ENCODE measurements around the gene COBL.

Gene COBL

DNA sequence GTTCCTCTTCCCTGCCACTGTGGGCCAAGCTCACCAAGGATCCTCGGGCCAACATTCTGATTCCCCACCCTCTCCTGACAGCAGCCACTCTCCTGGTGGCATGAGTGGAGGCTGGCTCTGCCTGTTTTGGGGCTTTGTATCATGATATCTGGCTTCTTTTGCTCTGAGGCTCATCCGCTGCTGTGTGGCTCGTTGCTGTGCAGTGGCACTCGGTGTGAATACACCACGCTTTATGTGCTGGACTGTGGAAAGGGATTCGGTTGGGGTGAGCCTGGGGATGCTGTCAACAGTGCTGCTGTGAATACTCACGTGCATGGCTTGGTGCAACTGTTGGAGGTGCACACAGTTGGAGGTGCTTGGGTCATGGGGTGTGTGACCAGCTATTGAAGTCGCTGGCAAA lies 208.5 kb downstream of the COBL start:
- no peak for DNase-seq (ENCODE audit: low read depth)
- TF ChIP-seq, protein P1, sequence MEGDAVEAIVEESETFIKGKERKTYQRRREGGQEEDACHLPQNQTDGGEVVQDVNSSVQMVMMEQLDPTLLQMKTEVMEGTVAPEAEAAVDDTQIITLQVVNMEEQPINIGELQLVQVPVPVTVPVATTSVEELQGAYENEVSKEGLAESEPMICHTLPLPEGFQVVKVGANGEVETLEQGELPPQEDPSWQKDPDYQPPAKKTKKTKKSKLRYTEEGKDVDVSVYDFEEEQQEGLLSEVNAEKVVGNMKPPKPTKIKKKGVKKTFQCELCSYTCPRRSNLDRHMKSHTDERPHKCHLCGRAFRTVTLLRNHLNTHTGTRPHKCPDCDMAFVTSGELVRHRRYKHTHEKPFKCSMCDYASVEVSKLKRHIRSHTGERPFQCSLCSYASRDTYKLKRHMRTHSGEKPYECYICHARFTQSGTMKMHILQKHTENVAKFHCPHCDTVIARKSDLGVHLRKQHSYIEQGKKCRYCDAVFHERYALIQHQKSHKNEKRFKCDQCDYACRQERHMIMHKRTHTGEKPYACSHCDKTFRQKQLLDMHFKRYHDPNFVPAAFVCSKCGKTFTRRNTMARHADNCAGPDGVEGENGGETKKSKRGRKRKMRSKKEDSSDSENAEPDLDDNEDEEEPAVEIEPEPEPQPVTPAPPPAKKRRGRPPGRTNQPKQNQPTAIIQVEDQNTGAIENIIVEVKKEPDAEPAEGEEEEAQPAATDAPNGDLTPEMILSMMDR (IDR thresholded peaks at IDR 0.05; ENCODE audit: insufficient read depth, low read depth, low read length, missing control alignments) = no peak
- no peak overlapping the region for H3K4me3 ChIP-seq (ENCODE audit: low read length)

DNA sequence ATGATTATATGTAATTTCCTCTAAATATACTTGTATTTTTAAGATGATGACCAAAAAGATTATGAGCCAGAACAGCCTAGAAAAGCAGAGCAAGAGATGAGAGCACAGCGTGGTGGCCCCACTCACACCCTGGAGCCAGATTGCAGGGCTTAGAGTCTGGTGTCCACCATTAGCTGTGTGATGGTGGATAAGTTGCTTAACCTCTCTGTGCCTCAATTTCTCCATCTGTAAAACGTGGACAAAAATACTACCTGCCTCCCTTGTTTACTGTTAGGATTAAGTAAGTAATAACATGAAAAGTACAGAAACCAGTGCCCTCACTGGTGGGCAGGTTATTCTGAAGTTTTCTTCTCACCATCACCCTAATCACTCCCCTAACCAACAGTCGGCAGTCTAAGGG lies 212.3 kb downstream of the COBL start:
- TF ChIP-seq, protein P1 (IDR thresholded peaks at IDR 0.05; ENCODE audit: insufficient read depth, low read depth, low read length, missing control alignments) = no peak
- DNase-seq (ENCODE audit: low read depth) = no peak
- no peak overlapping the region for H3K4me3 ChIP-seq (ENCODE audit: low read length)

DNA sequence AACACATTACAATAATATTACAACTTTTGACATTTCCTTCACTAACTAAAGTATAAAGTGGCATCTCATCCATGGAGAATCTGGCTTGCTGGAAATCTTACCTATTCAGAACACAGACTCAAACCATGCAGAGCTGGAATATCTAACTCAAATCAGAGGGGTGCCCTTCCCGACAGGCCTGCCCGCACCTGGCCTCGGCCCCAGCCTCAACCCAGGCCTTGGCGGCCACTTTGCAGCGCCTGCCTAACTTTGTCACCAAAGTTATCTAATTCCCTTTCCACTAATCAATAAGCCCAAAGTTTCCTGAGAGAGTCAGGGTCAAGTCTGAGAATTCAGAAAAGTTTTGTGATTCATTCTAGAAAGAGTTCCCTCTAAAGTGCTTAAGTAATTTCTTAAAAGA lies 212.9 kb downstream of the COBL start:
- TF ChIP-seq, protein P1 (IDR thresholded peaks at IDR 0.05; ENCODE audit: insufficient read depth, low read depth, low read length, missing control alignments) = no peak
- DNase-seq (ENCODE audit: low read depth) = no peak
- H3K4me3 ChIP-seq (ENCODE audit: low read length) = no peak overlapping the region

DNA sequence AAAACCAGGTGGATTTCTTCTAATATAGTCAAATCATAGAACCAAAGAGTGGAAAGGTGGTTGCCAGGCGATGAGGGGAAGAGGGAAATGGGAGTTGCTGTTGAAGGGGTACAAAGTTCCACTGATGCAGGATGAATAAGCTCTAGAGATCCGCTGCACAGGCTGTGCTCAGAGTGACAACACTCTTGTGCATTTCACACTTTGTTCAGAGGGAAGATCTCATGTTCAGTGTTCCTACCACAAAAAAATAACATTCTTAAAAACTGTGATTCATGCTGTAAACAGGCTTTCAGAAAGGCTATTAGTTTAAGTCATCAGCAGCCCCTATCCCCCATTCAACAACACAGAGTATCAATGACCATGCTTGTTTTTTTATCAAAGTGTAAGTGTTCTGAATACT lies 213.8 kb downstream of the COBL start:
- no peak overlapping the region for H3K4me3 ChIP-seq (ENCODE audit: low read length)
- TF ChIP-seq, protein P1 (IDR thresholded peaks at IDR 0.05; ENCODE audit: insufficient read depth, low read depth, low read length, missing control alignments) = no peak
- DNase-seq (ENCODE audit: low read depth) = no peak

DNA sequence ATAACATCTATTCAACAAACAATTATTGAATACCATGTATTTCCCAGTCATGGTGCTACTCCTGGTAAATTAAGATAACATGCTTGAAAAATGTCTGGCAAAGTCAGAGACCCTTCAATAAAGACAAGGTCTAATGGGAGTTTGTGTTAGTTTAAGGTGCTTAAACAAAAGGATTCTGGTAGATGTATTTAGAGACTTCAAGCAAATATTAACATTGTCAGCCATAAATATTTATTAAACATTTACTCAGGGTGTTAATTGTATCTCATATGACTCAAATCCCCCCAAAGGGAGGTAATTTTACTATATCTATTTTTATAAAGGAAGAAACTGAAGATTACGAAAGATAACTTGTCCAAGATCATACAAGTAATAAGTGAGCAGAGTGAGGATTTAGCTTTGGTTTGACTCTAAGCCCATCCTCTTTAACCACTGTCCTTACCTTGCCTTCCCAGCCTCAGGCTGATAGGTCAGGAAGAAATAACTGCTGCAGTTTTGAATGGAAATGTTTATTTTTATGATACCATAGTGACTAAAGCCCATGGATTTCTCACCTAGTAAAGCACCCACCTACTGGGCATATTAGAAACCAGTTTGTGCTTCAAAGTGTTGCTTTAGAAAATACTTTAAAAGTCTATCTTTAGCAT lies 215.4 kb downstream of the COBL start:
- DNase-seq (ENCODE audit: low read depth) = no peak
- TF ChIP-seq, protein P1 (IDR thresholded peaks at IDR 0.05; ENCODE audit: insufficient read depth, low read depth, low read length, missing control alignments) = no peak
- H3K4me3 ChIP-seq (ENCODE audit: low read length) = no peak overlapping the region

DNA sequence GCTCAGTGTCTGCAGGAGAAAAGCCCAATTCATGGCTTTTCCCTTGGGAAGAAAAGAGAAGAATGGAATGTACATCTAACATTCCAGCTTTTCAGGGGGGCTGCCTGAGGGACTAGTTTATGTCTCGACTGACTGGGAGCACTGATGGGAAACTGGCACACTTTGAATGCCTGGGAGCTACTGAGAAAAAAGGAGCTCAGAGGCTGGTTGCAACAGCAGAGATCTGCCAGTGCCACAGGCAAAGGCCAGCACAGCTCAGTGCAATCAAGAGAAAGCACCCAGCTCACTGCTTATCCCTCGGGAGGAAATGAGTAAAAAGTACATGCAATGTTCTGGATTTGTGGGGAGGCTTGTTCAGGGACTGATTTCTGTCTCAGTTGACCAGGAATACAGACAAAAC lies 226.2 kb downstream of the COBL start:
- H3K4me3 ChIP-seq (ENCODE audit: low read length) = no peak overlapping the region
- TF ChIP-seq, protein P1 (IDR thresholded peaks at IDR 0.05; ENCODE audit: insufficient read depth, low read depth, low read length, missing control alignments) = no peak
- no peak for DNase-seq (ENCODE audit: low read depth)

DNA sequence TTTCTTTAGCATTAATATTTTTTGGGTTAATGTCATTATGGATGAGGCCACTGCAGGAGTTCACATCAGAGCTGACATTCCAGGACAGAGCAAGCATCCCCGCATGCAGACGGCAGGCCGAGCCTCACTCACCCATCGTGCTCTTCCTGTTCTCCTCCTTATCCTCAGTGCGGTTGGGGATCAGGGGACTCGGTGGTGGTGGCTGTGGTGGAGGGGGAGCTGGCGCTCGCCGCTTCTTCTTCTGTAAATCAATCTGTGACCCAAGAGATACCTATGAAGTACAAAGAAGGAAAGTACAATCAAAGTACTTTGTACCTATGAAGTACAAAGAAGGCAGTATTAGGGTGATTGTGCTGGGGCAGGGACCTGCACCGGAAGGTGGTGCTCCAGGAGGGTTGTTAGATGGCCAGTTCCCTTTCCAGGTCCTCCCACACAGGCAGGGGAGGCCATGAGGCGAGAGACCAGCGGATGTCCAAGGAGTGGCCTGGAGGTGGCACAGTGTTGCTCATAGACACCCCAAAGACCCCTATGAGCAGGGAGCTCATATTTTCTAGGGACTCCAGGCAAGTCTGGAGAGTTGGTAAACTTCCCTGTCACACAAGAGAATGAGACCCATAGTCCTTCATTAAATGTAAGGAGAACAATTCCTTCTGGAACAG lies 231.4 kb downstream of the COBL start:
- TF ChIP-seq, protein P1 (IDR thresholded peaks at IDR 0.05; ENCODE audit: insufficient read depth, low read depth, low read length, missing control alignments) = no peak
- H3K4me3 ChIP-seq (ENCODE audit: low read length) = no peak overlapping the region
- DNase-seq (ENCODE audit: low read depth) = no peak
